CD14-positive monocyte (primary cell): ENCODE measurements around the gene PPIG. TPM values are rescaled to one million over a fixed set of nuclear protein-coding genes. Genes with fewer than 3 reads are reported as not detected.

Source experiments
- DNase-seq, 3 donors: peaks; one replicate each; pipeline ENCODE4 v3.0.0-alpha.2; 2011 to 2022
- H2AFZ ChIP-seq: 2 replicates; pipeline ENCODE4 v1.6.0; 2012; ENCODE audit warnings: mild to moderate bottlenecking, low read depth, low read length, inconsistent platforms; ENCODE audit not compliant: insufficient read depth, poor library complexity, severe bottlenecking
- H3K27ac ChIP-seq, 2 donors: 1 replicate in 1 of 2; 2 replicates in 1 of 2; pipeline ENCODE4 v1.5.1; 2012 to 2013; ENCODE audit warnings: low read length in 2 of 2, control low read depth in 1 of 2, inconsistent platforms in 1 of 2, low read depth in 1 of 2, mild to moderate bottlenecking in 1 of 2
- H3K27me3 ChIP-seq, 2 donors: one replicate each; pipeline versions ENCODE4 v1.6.0 to v1.6.1; 2011 to 2013; ENCODE audit warnings: low read length in 2 of 2; ENCODE audit not compliant: control insufficient read depth in 2 of 2, insufficient read depth in 2 of 2
- H3K36me3 ChIP-seq, 2 donors: replicated peaks in 1 of 2; 1 replicate in 1 of 2; 2 replicates in 1 of 2; pipeline versions ENCODE4 v1.5.1 to v1.6.1; 2012 to 2013; ENCODE audit warnings: low read length in 2 of 2, control low read depth in 1 of 2, inconsistent platforms in 1 of 2, mild to moderate bottlenecking in 1 of 2; ENCODE audit not compliant: insufficient read depth in 2 of 2, control insufficient read depth in 1 of 2
- H3K4me1 ChIP-seq, 2 donors: 1 replicate in 1 of 2; 2 replicates in 1 of 2; pipeline versions ENCODE4 v1.5.1 to v1.6.1; 2012 to 2013; ENCODE audit warnings: low read length in 2 of 2, control low read depth in 1 of 2, inconsistent platforms in 1 of 2, mild to moderate bottlenecking in 1 of 2, moderate library complexity in 1 of 2; ENCODE audit not compliant: insufficient read depth in 2 of 2, control insufficient read depth in 1 of 2
- H3K4me2 ChIP-seq: replicated peaks from 2 replicates; pipeline ENCODE3; 2012; ENCODE audit warnings: low read length, moderate library complexity, mild to moderate bottlenecking; ENCODE audit not compliant: poor library complexity, severe bottlenecking; ENCODE audit errors: extremely low read depth
- H3K4me3 ChIP-seq, 3 experiments: fragments of 200-600 bp in 1 of 3; sonication (generic) in 1 of 3; replicated peaks in 1 of 3; 1 replicate in 2 of 3; 2 replicates in 1 of 3; pipeline ENCODE4 v1.5.1; 2011 to 2013; ENCODE audit warnings: low read length in 3 of 3, mild to moderate bottlenecking in 3 of 3, control low read depth in 2 of 3, low read depth in 2 of 3, inconsistent platforms in 1 of 3, moderate library complexity in 1 of 3
- H3K79me2 ChIP-seq: 2 replicates; pipeline ENCODE4 v1.6.0; 2012; ENCODE audit warnings: mild to moderate bottlenecking, control low read depth, inconsistent platforms, low read length, moderate library complexity; ENCODE audit not compliant: insufficient read depth
- H3K9ac ChIP-seq: 2 replicates; pipeline ENCODE4 v1.6.0; 2017; ENCODE audit warnings: low read length, mild to moderate bottlenecking; ENCODE audit not compliant: insufficient read depth, poor library complexity, severe bottlenecking
- H3K9me3 ChIP-seq, 2 donors: replicated peaks in 1 of 2; 1 replicate in 1 of 2; 2 replicates in 1 of 2; pipeline versions ENCODE4 v1.5.1 to v1.6.1; 2012 to 2013; ENCODE audit warnings: low read length in 2 of 2, control low read depth in 1 of 2; ENCODE audit not compliant: control insufficient read depth in 1 of 2, insufficient read depth in 1 of 2
- H4K20me1 ChIP-seq: 2 replicates; pipeline ENCODE4 v1.6.0; 2012; ENCODE audit warnings: mild to moderate bottlenecking, low read length, control low read depth, moderate library complexity; ENCODE audit not compliant: insufficient read depth
- H3K27ac Mint-ChIP-seq, 7 donors: one replicate each; pipeline ENCODE4 v1.8.0; 2020; ENCODE audit warnings: mild to moderate bottlenecking in 7 of 7, mixed read lengths in 7 of 7, moderate library complexity in 6 of 7, inconsistent platforms in 2 of 7
- H3K27me3 Mint-ChIP-seq, 3 donors: one replicate each; pipeline ENCODE4 v1.8.0; 2021 to 2022; ENCODE audit warnings: low read depth in 3 of 3, mild to moderate bottlenecking in 3 of 3, mixed read lengths in 3 of 3, moderate library complexity in 3 of 3, inconsistent platforms in 1 of 3
- H3K36me3 Mint-ChIP-seq, 2 donors: one replicate each; pipeline ENCODE4 v1.8.0; 2020; ENCODE audit warnings: mixed read lengths in 2 of 2, inconsistent platforms in 1 of 2, mild to moderate bottlenecking in 1 of 2
- H3K4me1 Mint-ChIP-seq: one replicate; pipeline ENCODE4 v1.8.0; 2020; ENCODE audit warnings: mild to moderate bottlenecking, mixed read lengths
- H3K4me3 Mint-ChIP-seq, 2 donors: one replicate each; pipeline ENCODE4 v1.8.0; 2020; ENCODE audit warnings: mild to moderate bottlenecking in 2 of 2, mixed read lengths in 2 of 2, moderate library complexity in 1 of 2
- H3K9me3 Mint-ChIP-seq, 7 donors: one replicate each; pipeline ENCODE4 v1.8.0; 2020 to 2022; ENCODE audit warnings: mixed read lengths in 7 of 7, mild to moderate bottlenecking in 6 of 7, moderate library complexity in 6 of 7, inconsistent platforms in 2 of 7
- CTCF ChIP-seq: fragments of 200-600 bp; IDR thresholded peaks from one replicate; pipeline ENCODE4 v1.8.0; 2022; ENCODE audit warnings: antibody characterized with exemption, mild to moderate bottlenecking
- WGBS: methylation state at CpG from one replicate; pipeline ENCODE4 v1.1.5; 2013; ENCODE audit warnings: missing lambda C conversion rate; ENCODE audit not compliant: insufficient coverage; 5-methylcytosine and 5-hydroxymethylcytosine counted together
- intact Hi-C, 2 donors: fragments of 100-400 bp; cut with micrococcal nuclease; formaldehyde crosslinking; loops; one replicate each; pipeline versions ENCODE4 v1.15.0 to v1.15.1; 2023
- polyA plus RNA-seq, 3 donors: library from polyadenylated mRNA; depleted of rRNA in 1 of 3; unstranded in 2 of 3; stranded (reverse) in 1 of 3; fragments of 300-500 nt in 2 of 3; fragments of >200 nt in 1 of 3; fragmentation: Illumina TruSeq in 2 of 3; gene quantifications; 1 replicate in 2 of 3; 2 replicates in 1 of 3; pipeline ENCODE4 v1.2.3, GENCODE V29; 2012 to 2021

The PPIG gene
- polyA plus RNA-seq, 3 donors, result 21.0 to 34.4 (median 21.3) TPM

GRCh38 chr2:169636440-169637097 is 52.4 kb downstream of the PPIG start:
- Mint-ChIP-seq H3K9me3 (no peaks in the 10 kb centered on the region), H3K4me3 (no peak overlapping the region), H3K36me3 (peaks cover 19 to 26% of the 10 kb centered on the region in 2 donors), H3K27me3 (no peaks in the 10 kb centered on the region), H3K27ac (no peak overlapping the region), H3K4me1 (no peaks in the 10 kb centered on the region)
- Histone ChIP-seq H3K9me3 (no peaks in the 10 kb centered on the region), H3K4me2 (no peak overlapping the region), H3K36me3 (peaks cover 60 to 84% of the 10 kb centered on the region in 2 donors), H3K79me2 (no peaks in the 10 kb centered on the region), H3K27me3 (no peaks in the 10 kb centered on the region), H3K4me3 (no peak overlapping the region), H3K9ac (no peak overlapping the region), H4K20me1 (no peaks in the 10 kb centered on the region), H2AFZ (no peak overlapping the region), H3K4me1 (no peaks in the 10 kb centered on the region), H3K27ac (no peak overlapping the region)
- WGBS, result 100% methylated on average over 8 of the region's 8 CpGs
- intact Hi-C loops, result no loop called here
- no peak for DNase-seq
- TF ChIP-seq CTCF, result no peak

DNA sequence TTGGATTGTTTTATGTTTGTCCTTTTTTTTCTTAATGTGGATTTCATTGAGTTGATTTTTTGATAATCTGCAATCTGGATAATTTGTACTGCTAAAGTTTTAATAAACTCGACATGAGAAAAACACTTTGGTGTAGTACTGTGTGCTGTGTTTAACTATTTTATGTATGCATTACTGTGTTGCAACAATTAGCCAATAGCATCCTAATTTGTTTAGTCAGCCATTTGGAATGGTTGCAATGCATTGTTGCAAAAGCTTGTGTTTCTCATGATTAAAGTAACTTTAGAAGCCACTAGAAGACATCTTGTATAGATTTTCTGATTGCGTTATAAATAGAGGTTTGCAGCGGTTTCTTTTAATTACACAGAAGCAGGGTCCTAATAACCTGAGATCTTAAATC is 53.5 kb downstream of the PPIG start:
- Mint-ChIP-seq H3K36me3 (peaks cover 14 to 17% of the 10 kb centered on the region in 2 donors), H3K27me3 (no peaks in the 10 kb centered on the region), H3K9me3 (no peaks in the 10 kb centered on the region), H3K4me3 (no peak overlapping the region), H3K27ac (no peak overlapping the region), H3K4me1 (no peaks in the 10 kb centered on the region)
- H3K27me3 ChIP-seq, result no peaks in the 10 kb centered on the region
- H3K9me3 ChIP-seq, result no peaks in the 10 kb centered on the region
- no peaks in the 10 kb centered on the region for H4K20me1 ChIP-seq
- DNase-seq, result no peak
- H3K9ac ChIP-seq, result no peak overlapping the region
- 100% methylated on average over 1 of the region's 3 CpGs for WGBS
- peaks cover 52 to 75% of the 10 kb centered on the region in 2 donors for H3K36me3 ChIP-seq
- no peak overlapping the region for H2AFZ ChIP-seq
- no peaks in the 10 kb centered on the region for H3K79me2 ChIP-seq
- TF ChIP-seq CTCF, result no peak
- intact Hi-C loops, result no loop called here
- H3K27ac ChIP-seq, result no peak overlapping the region
- no peaks in the 10 kb centered on the region for H3K4me1 ChIP-seq
- no peak overlapping the region for H3K4me2 ChIP-seq
- no peak overlapping the region for H3K4me3 ChIP-seq
